GM10266 (cell line): ENCODE data around the gene HDAC9.

ENCODE experiments used
- DNase-seq: peaks from one replicate; pipeline ENCODE4 v3.0.0; 2012; ENCODE audit errors: extremely low spot score
- CTCF ChIP-seq: IDR thresholded peaks from 2 replicates; pipeline ENCODE4 v1.5.1; 2012; ENCODE audit warnings: mild to moderate bottlenecking, low read depth; ENCODE audit not compliant: control insufficient read depth, insufficient read depth; ENCODE audit errors: missing control alignments

The HDAC9 gene

GRCh38 chr7:18858232-18858631 lies 362.7 kb downstream of the HDAC9 start:
- no peak for DNase-seq
- no peak for TF ChIP-seq CTCF

GRCh38 chr7:18859318-18859717 lies 363.8 kb downstream of the HDAC9 start:
- no peak for DNase-seq
- TF ChIP-seq CTCF, result no peak

GRCh38 chr7:18860221-18860620 lies 364.7 kb downstream of the HDAC9 start:
- DNase-seq, result no peak
- TF ChIP-seq CTCF, result no peak

- DNase-seq, result peak; percentile 8
- TF ChIP-seq CTCF, result no peak
Observed at GRCh38 chr7:18861514-18862118, 366.1 kb downstream of the HDAC9 start.

GRCh38 chr7:18864967-18865366 lies 369.4 kb downstream of the HDAC9 start:
- DNase-seq, result no peak
- no peak for TF ChIP-seq CTCF

- TF ChIP-seq CTCF, result no peak
- DNase-seq, result peak; percentile 38
Observed at GRCh38 chr7:18866359-18867036, 370.9 kb downstream of the HDAC9 start.

- DNase-seq, result no peak
- no peak for TF ChIP-seq CTCF
Observed at GRCh38 chr7:18872344-18872743, 376.8 kb downstream of the HDAC9 start.
